ENCODE data around the gene LGR4.

The LGR4 gene

GRCh38 chr11:27429761-27430393 is 42.7 kb downstream of the LGR4 start:
- DNase-seq (ENCODE audit: low read depth, low spot score): no peak

GRCh38 chr11:27427183-27427980 is 45.2 kb downstream of the LGR4 start:
- DNase-seq (ENCODE audit: low read depth, low spot score): no peak

GRCh38 chr11:27425814-27426213 is 46.8 kb downstream of the LGR4 start:
- DNase-seq (ENCODE audit: low read depth, low spot score): no peak

- DNase-seq (ENCODE audit: low read depth, low spot score): no peak
These were observed 49.5 kb downstream of the LGR4 start for GRCh38 chr11:27423125-27423524.

GRCh38 chr11:27421819-27422494 is 50.6 kb downstream of the LGR4 start:
- DNase-seq (ENCODE audit: low read depth, low spot score): no peak

- DNase-seq (ENCODE audit: low read depth, low spot score): no peak
These were observed 51.6 kb downstream of the LGR4 start for GRCh38 chr11:27420722-27421572.

GRCh38 chr11:27420217-27420616 is 52.4 kb downstream of the LGR4 start:
- no peak for DNase-seq (ENCODE audit: low read depth, low spot score)

GRCh38 chr11:27418356-27418755 is 54.2 kb downstream of the LGR4 start:
- DNase-seq (ENCODE audit: low read depth, low spot score): no peak

GRCh38 chr11:27416568-27417176 is 55.9 kb downstream of the LGR4 start:
- DNase-seq (ENCODE audit: low read depth, low spot score): no peak

GRCh38 chr11:27414644-27415043 is 57.9 kb downstream of the LGR4 start:
- DNase-seq (ENCODE audit: low read depth, low spot score): no peak

GRCh38 chr11:27413218-27413617 is 59.4 kb downstream of the LGR4 start:
- DNase-seq (ENCODE audit: low read depth, low spot score): no peak

GRCh38 chr11:27412192-27412691 is 60.3 kb downstream of the LGR4 start:
- no peak for DNase-seq (ENCODE audit: low read depth, low spot score)

- no peak for DNase-seq (ENCODE audit: low read depth, low spot score)
These were observed 61.3 kb downstream of the LGR4 start for GRCh38 chr11:27411328-27411727.

GRCh38 chr11:27410272-27410671 is 62.3 kb downstream of the LGR4 start:
- no peak for DNase-seq (ENCODE audit: low read depth, low spot score)

GRCh38 chr11:27409742-27410141 is 62.8 kb downstream of the LGR4 start:
- no peak for DNase-seq (ENCODE audit: low read depth, low spot score)

GRCh38 chr11:27409049-27409448 is 63.5 kb downstream of the LGR4 start:
- no peak for DNase-seq (ENCODE audit: low read depth, low spot score)

- DNase-seq (ENCODE audit: low read depth, low spot score): no peak
These were observed 64.3 kb downstream of the LGR4 start for GRCh38 chr11:27408246-27408800.

GRCh38 chr11:27406498-27407354 is 65.9 kb downstream of the LGR4 start:
- no peak for DNase-seq (ENCODE audit: low read depth, low spot score)

- no peak for DNase-seq (ENCODE audit: low read depth, low spot score)
These were observed 67.5 kb downstream of the LGR4 start for GRCh38 chr11:27405134-27405533.

- no peak for DNase-seq (ENCODE audit: low read depth, low spot score)
These were observed 68.2 kb downstream of the LGR4 start for GRCh38 chr11:27404427-27404826.
